Right atrium auricular region (tissue), 2 donors: ENCODE data around the gene PIGU. TPM values are rescaled to one million over a fixed set of nuclear protein-coding genes. Genes with fewer than 3 reads are reported as not detected.
"Not testable (repeated sequence)": the region's sequence is repeated elsewhere in the genome, so short reads cannot be mapped to it uniquely, and the experiment has no call there.

ENCODE experiments used
- DNase-seq: peaks from one replicate; pipeline ENCODE4 v3.0.0-alpha.2; 2019; ENCODE audit warnings: low spot score
- H3K27ac ChIP-seq, 2 donors: fragments of 200-600 bp; sonication (generic); 1 replicate in 1 of 2; 2 replicates in 1 of 2; pipeline ENCODE4 v1.5.1; 2016 to 2019
- H3K27me3 ChIP-seq, 2 donors: fragments of 200-600 bp; sonication (generic); one replicate each; pipeline versions ENCODE4 v1.5.1 to v1.6.0; 2017 to 2019
- H3K36me3 ChIP-seq: fragments of 200-600 bp; sonication (generic); one replicate; pipeline ENCODE4 v1.5.1; 2016
- H3K4me1 ChIP-seq, 2 donors: fragments of 200-600 bp; sonication (generic); one replicate each; pipeline versions ENCODE4 v1.5.1 to v1.6.0; 2017 to 2019
- H3K4me3 ChIP-seq, 2 donors: fragments of 200-600 bp; sonication (generic); 1 replicate in 1 of 2; 2 replicates in 1 of 2; pipeline ENCODE4 v1.5.1; 2017 to 2019; ENCODE audit warnings: mild to moderate bottlenecking in 1 of 2, moderate library complexity in 1 of 2
- H3K9me3 ChIP-seq, 2 donors: fragments of 200-600 bp; sonication (generic); one replicate each; pipeline ENCODE4 v1.5.1; 2019
- CTCF ChIP-seq, 2 donors: fragments of 200-600 bp; sonication (generic); IDR thresholded peaks; one replicate each; pipeline ENCODE4 v1.5.1; 2019; ENCODE audit warnings: antibody characterized with exemption in 2 of 2
- total RNA-seq, 2 donors: library from RNA; depleted of rRNA; stranded (reverse); fragments of >200 nt; gene quantifications; one replicate each; pipeline ENCODE4 v1.1.0, GENCODE V29; 2016

PIGU gene
- total RNA-seq, 2 donors from 2014 or later: 16.6 to 17.7 TPM

- H3K4me1 ChIP-seq: peaks cover 0 to 2% of the 10 kb centered on the region in 2 donors
- TF ChIP-seq CTCF (IDR thresholded peaks at IDR 0.05): no peak
- H3K4me3 ChIP-seq: no peak overlapping the region
- no peak for DNase-seq
- H3K9me3 ChIP-seq: no peaks in the 10 kb centered on the region
- H3K27ac ChIP-seq: no peak overlapping the region
- H3K36me3 ChIP-seq: peaks cover 15% of the 10 kb centered on the region
- H3K27me3 ChIP-seq: no peaks in the 10 kb centered on the region
Observed at GRCh38 chr20:34624629-34625028, 52.3 kb downstream of the PIGU start.

- no peak for TF ChIP-seq CTCF (IDR thresholded peaks at IDR 0.05)
- H3K27ac ChIP-seq: no peak overlapping the region
- H3K4me1 ChIP-seq: no peaks in the 10 kb centered on the region
- H3K27me3 ChIP-seq: no peaks in the 10 kb centered on the region
- H3K9me3 ChIP-seq: no peaks in the 10 kb centered on the region
- no peak overlapping the region for H3K4me3 ChIP-seq
- DNase-seq: no peak
- peaks cover 15% of the 10 kb centered on the region for H3K36me3 ChIP-seq
Observed at GRCh38 chr20:34622821-34623451, 54.0 kb downstream of the PIGU start.

- peaks cover 15% of the 10 kb centered on the region for H3K36me3 ChIP-seq
Observed at GRCh38 chr20:34621383-34622367, 55.2 kb downstream of the PIGU start.

GRCh38 chr20:34621036-34621343 is 55.9 kb downstream of the PIGU start:
- DNase-seq: no peak
- Histone ChIP-seq H3K27me3 (no peaks in the 10 kb centered on the region), H3K27ac (no peak overlapping the region), H3K9me3 (no peaks in the 10 kb centered on the region), H3K4me1 (no peaks in the 10 kb centered on the region), H3K36me3 (peaks cover 15% of the 10 kb centered on the region), H3K4me3 (no peak overlapping the region)
- TF ChIP-seq CTCF (IDR thresholded peaks at IDR 0.05): no peak

More at GRCh38 chr20:34621383-34622367, 55.2 kb downstream of the PIGU start:
- Histone ChIP-seq H3K4me3 (no peak overlapping the region), H3K9me3 (no peaks in the 10 kb centered on the region), H3K27ac (no peak overlapping the region), H3K4me1 (no peaks in the 10 kb centered on the region), H3K27me3 (no peaks in the 10 kb centered on the region)
- no peak for DNase-seq
- no peak for TF ChIP-seq CTCF (IDR thresholded peaks at IDR 0.05)

- peaks cover 23% of the 10 kb centered on the region for H3K36me3 ChIP-seq
- H3K27ac ChIP-seq: no peak overlapping the region
- H3K4me1 ChIP-seq: no peaks in the 10 kb centered on the region
- H3K27me3 ChIP-seq: no peaks in the 10 kb centered on the region
- TF ChIP-seq CTCF (IDR thresholded peaks at IDR 0.05): no peak
- no peak for DNase-seq
- H3K4me3 ChIP-seq: no peak overlapping the region
- no peaks in the 10 kb centered on the region for H3K9me3 ChIP-seq
Observed at GRCh38 chr20:34618676-34619075, 58.2 kb downstream of the PIGU start.

- H3K4me1 ChIP-seq, H3K4me3 ChIP-seq, DNase-seq, H3K27ac ChIP-seq, H3K9me3 ChIP-seq, H3K27me3 ChIP-seq: not testable (repeated sequence)
- H3K36me3 ChIP-seq: peaks cover 15% of the 10 kb centered on the region
Observed at GRCh38 chr20:34616913-34617312, 60.0 kb downstream of the PIGU start.
